IPS-18a (cell line): Measurements from ENCODE around the gene DDIT3.
A peak's percentile ranks its signal among the peaks of the same experiment; 100 is the strongest.
"Not testable (repeated sequence)": the region's sequence is repeated elsewhere in the genome, so short reads cannot be mapped to it uniquely, and the experiment has no call there.

ENCODE experiments used
- H3K27ac ChIP-seq: one replicate; pipeline ENCODE4 v1.5.1; 2013; ENCODE audit warnings: low read length
- H3K27me3 ChIP-seq: one replicate; pipeline ENCODE4 v1.6.1; 2013; ENCODE audit warnings: mild to moderate bottlenecking, low read length; ENCODE audit not compliant: control insufficient read depth, insufficient read depth
- H3K36me3 ChIP-seq: one replicate; pipeline ENCODE4 v1.6.1; 2013; ENCODE audit warnings: low read depth, low read length; ENCODE audit not compliant: control insufficient read depth
- H3K4me1 ChIP-seq: one replicate; pipeline ENCODE4 v1.6.1; 2013; ENCODE audit warnings: low read depth, low read length; ENCODE audit not compliant: control insufficient read depth
- H3K4me3 ChIP-seq: one replicate; pipeline ENCODE4 v1.5.1; 2013; ENCODE audit warnings: low read length
- H3K9ac ChIP-seq: one replicate; pipeline ENCODE4 v1.6.1; 2013; ENCODE audit warnings: mild to moderate bottlenecking, low read length, moderate library complexity
- H3K9me3 ChIP-seq: one replicate; pipeline ENCODE4 v1.6.1; 2013; ENCODE audit warnings: low read depth, low read length; ENCODE audit not compliant: control insufficient read depth

Gene DDIT3

GRCh38 chr12:57500213-57500612, 20.1 kb downstream of the DDIT3 start:
- no peak overlapping the region for H3K9ac ChIP-seq
- H3K27ac ChIP-seq: no peak overlapping the region
- H3K36me3 ChIP-seq: peaks cover 75% of the 10 kb centered on the region
- H3K9me3 ChIP-seq: no peaks in the 10 kb centered on the region
- no peaks in the 10 kb centered on the region for H3K27me3 ChIP-seq
- no peak overlapping the region for H3K4me3 ChIP-seq
- H3K4me1 ChIP-seq: no peaks in the 10 kb centered on the region

- H3K27ac ChIP-seq: no peak overlapping the region
- no peaks in the 10 kb centered on the region for H3K4me1 ChIP-seq
- no peak overlapping the region for H3K9ac ChIP-seq
- H3K4me3 ChIP-seq: no peak overlapping the region
- H3K36me3 ChIP-seq: peaks cover 61% of the 10 kb centered on the region
- H3K27me3 ChIP-seq: no peaks in the 10 kb centered on the region
- H3K9me3 ChIP-seq: no peaks in the 10 kb centered on the region
Observed at GRCh38 chr12:57498571-57498970, 21.7 kb downstream of the DDIT3 start.

GRCh38 chr12:57498132-57498502, 22.2 kb downstream of the DDIT3 start:
- no peaks in the 10 kb centered on the region for H3K4me1 ChIP-seq
- H3K36me3 ChIP-seq: peaks cover 59% of the 10 kb centered on the region
- no peaks in the 10 kb centered on the region for H3K27me3 ChIP-seq
- no peak overlapping the region for H3K9ac ChIP-seq
- no peaks in the 10 kb centered on the region for H3K9me3 ChIP-seq
- H3K27ac ChIP-seq: no peak overlapping the region
- no peak overlapping the region for H3K4me3 ChIP-seq

- H3K9ac ChIP-seq: no peak overlapping the region
- peaks cover 61% of the 10 kb centered on the region for H3K36me3 ChIP-seq
Observed at GRCh38 chr12:57497223-57498131, 22.8 kb downstream of the DDIT3 start.

GRCh38 chr12:57496822-57497221, 23.5 kb downstream of the DDIT3 start:
- Histone ChIP-seq H3K27ac (no peak overlapping the region), H3K9me3 (no peaks in the 10 kb centered on the region), H3K36me3 (peaks cover 59% of the 10 kb centered on the region), H3K4me3 (no peak overlapping the region), H3K9ac (no peak overlapping the region), H3K27me3 (no peaks in the 10 kb centered on the region), H3K4me1 (no peaks in the 10 kb centered on the region)

More at GRCh38 chr12:57497223-57498131, 22.8 kb downstream of the DDIT3 start:
- Histone ChIP-seq H3K27ac (no peak overlapping the region), H3K27me3 (no peaks in the 10 kb centered on the region), H3K4me1 (no peaks in the 10 kb centered on the region), H3K4me3 (no peak overlapping the region), H3K9me3 (no peaks in the 10 kb centered on the region)

- not testable (repeated sequence) for H3K4me1 ChIP-seq, H3K4me3 ChIP-seq, H3K27ac ChIP-seq, H3K9me3 ChIP-seq, H3K9ac ChIP-seq, H3K27me3 ChIP-seq
- H3K36me3 ChIP-seq: peaks cover 59% of the 10 kb centered on the region
Observed at GRCh38 chr12:57495051-57495701, 25.1 kb downstream of the DDIT3 start.

- Histone ChIP-seq H3K36me3 (peaks cover 43% of the 10 kb centered on the region), H3K4me1 (no peaks in the 10 kb centered on the region), H3K27ac (no peak overlapping the region), H3K9ac (no peak overlapping the region), H3K9me3 (no peaks in the 10 kb centered on the region), H3K4me3 (no peak overlapping the region), H3K27me3 (no peaks in the 10 kb centered on the region)
Observed at GRCh38 chr12:57491393-57492280, 28.7 kb downstream of the DDIT3 start.

GRCh38 chr12:57490126-57490525, 30.2 kb downstream of the DDIT3 start:
- Histone ChIP-seq H3K27ac (no peak overlapping the region), H3K27me3 (no peaks in the 10 kb centered on the region), H3K4me1 (no peaks in the 10 kb centered on the region), H3K9ac (no peak overlapping the region), H3K36me3 (peaks cover 42% of the 10 kb centered on the region), H3K4me3 (no peak overlapping the region), H3K9me3 (no peaks in the 10 kb centered on the region)

GRCh38 chr12:57489157-57489641, 31.1 kb downstream of the DDIT3 start:
- Histone ChIP-seq H3K4me1 (no peaks in the 10 kb centered on the region), H3K9me3 (no peaks in the 10 kb centered on the region), H3K9ac (peak overlapping the region; percentile 99), H3K36me3 (peaks cover 42% of the 10 kb centered on the region), H3K27ac (no peak overlapping the region), H3K4me3 (peak overlapping the region; percentile 99), H3K27me3 (no peaks in the 10 kb centered on the region)

- H3K9ac ChIP-seq: peak overlapping the region; percentile 99
- peaks cover under 1% of the 10 kb centered on the region for H3K4me1 ChIP-seq
- H3K9me3 ChIP-seq: no peaks in the 10 kb centered on the region
- peak overlapping the region; percentile 99 for H3K4me3 ChIP-seq
- peaks cover 40% of the 10 kb centered on the region for H3K36me3 ChIP-seq
- H3K27me3 ChIP-seq: no peaks in the 10 kb centered on the region
- peak overlapping the region; percentile 94 for H3K27ac ChIP-seq
Observed at GRCh38 chr12:57488402-57489156, 31.7 kb downstream of the DDIT3 start.
